Endodermal cell (in vitro differentiated cells): ENCODE measurements around the gene RAB33A. TPM values are rescaled to one million over a fixed set of nuclear protein-coding genes. Genes with fewer than 3 reads are reported as not detected.
"Not testable (repeated sequence)": the region's sequence is repeated elsewhere in the genome, so short reads cannot be mapped to it uniquely, and the experiment has no call there.

ENCODE experiments used
- DNase-seq: peaks from one replicate; pipeline ENCODE4 v3.0.0-alpha.2; 2017
- H3K27ac ChIP-seq: 2 replicates; pipeline ENCODE4 v1.5.1; 2013; ENCODE audit warnings: mild to moderate bottlenecking, low read depth, low read length, moderate library complexity
- H3K27me3 ChIP-seq: 2 replicates; pipeline ENCODE4 v1.6.1; 2013; ENCODE audit warnings: mild to moderate bottlenecking, low read length, moderate library complexity; ENCODE audit not compliant: insufficient read depth, control insufficient read depth, poor library complexity, severe bottlenecking
- H3K36me3 ChIP-seq: 2 replicates; pipeline ENCODE4 v1.7.0; 2013; ENCODE audit warnings: mild to moderate bottlenecking, low read length, moderate library complexity; ENCODE audit not compliant: control insufficient read depth, insufficient read depth
- H3K4me1 ChIP-seq: one replicate; pipeline ENCODE4 v1.7.0; 2013; ENCODE audit warnings: low read length; ENCODE audit not compliant: control insufficient read depth, insufficient read depth
- H3K4me3 ChIP-seq: 2 replicates; pipeline ENCODE4 v1.5.1; 2013; ENCODE audit warnings: mild to moderate bottlenecking, low read length, moderate library complexity
- H3K9ac ChIP-seq: 2 replicates; pipeline ENCODE4 v1.6.1; 2013; ENCODE audit warnings: mild to moderate bottlenecking, low read length, moderate library complexity; ENCODE audit not compliant: poor library complexity, severe bottlenecking; ENCODE audit errors: extremely low read depth
- H3K9me3 ChIP-seq: 2 replicates; pipeline ENCODE4 v1.6.1; 2013; ENCODE audit warnings: mild to moderate bottlenecking, low read length, moderate library complexity; ENCODE audit not compliant: control insufficient read depth
- H3K27ac Mint-ChIP-seq: 2 replicates; pipeline ENCODE4 v1.8.0; 2020; ENCODE audit warnings: mixed read lengths
- H3K27me3 Mint-ChIP-seq: 2 replicates; pipeline ENCODE4 v1.8.0; 2021; ENCODE audit warnings: mild to moderate bottlenecking, mixed read lengths; ENCODE audit not compliant: insufficient read depth
- H3K36me3 Mint-ChIP-seq: 2 replicates; pipeline ENCODE4 v1.8.0; 2020; ENCODE audit warnings: low read depth, mixed read lengths
- H3K4me1 Mint-ChIP-seq: 2 replicates; pipeline ENCODE4 v1.8.0; 2020; ENCODE audit warnings: mixed read lengths
- H3K4me3 Mint-ChIP-seq: 2 replicates; pipeline ENCODE4 v1.8.0; 2020; ENCODE audit warnings: mild to moderate bottlenecking, moderate library complexity, mixed read lengths
- H3K9me3 Mint-ChIP-seq: 2 replicates; pipeline ENCODE4 v1.8.0; 2020; ENCODE audit warnings: mild to moderate bottlenecking, mixed read lengths
- CTCF ChIP-seq: fragments of 200-600 bp; sonication (generic); conservative IDR thresholded peaks from 2 replicates; pipeline ENCODE4 v1.5.0; 2021; ENCODE audit warnings: antibody characterized with exemption, mild to moderate bottlenecking
- WGBS, 2 experiments: methylation state at CpG; one replicate each; pipeline versions ENCODE4 v1.1.5 to v1.1.7; 2013; ENCODE audit warnings: missing lambda C conversion rate in 2 of 2, mixed read lengths in 1 of 2; ENCODE audit not compliant: insufficient coverage in 1 of 2, insufficient read length in 1 of 2; 5-methylcytosine and 5-hydroxymethylcytosine counted together
- total RNA-seq, 2 donors: library from RNA; stranded (reverse); fragmentation: NEBNext Ultra II Directional in 1 of 2; extraction: Animal tissue kit (Norgen Biotek cat#: 25700) in 1 of 2; gene quantifications; 2 replicates in 1 of 2; 3 replicates in 1 of 2; pipeline ENCODE4 v1.2.1, GENCODE V29; 2021

Gene RAB33A
- total RNA-seq, 2 donors from 2014 or later: not detected

GRCh38 chrX:130224810-130225209 is 53.0 kb downstream of the RAB33A start:
- H3K9ac ChIP-seq: no peak overlapping the region
- H3K36me3 ChIP-seq: peaks cover 47% of the 10 kb centered on the region
- peaks cover 33% of the 10 kb centered on the region for H3K36me3 Mint-ChIP-seq
- no peak overlapping the region for H3K27ac Mint-ChIP-seq
- DNase-seq: no peak
- no peaks in the 10 kb centered on the region for H3K9me3 ChIP-seq
- no peaks in the 10 kb centered on the region for H3K27me3 ChIP-seq
- no peak overlapping the region for H3K27ac ChIP-seq
- no peaks in the 10 kb centered on the region for H3K27me3 Mint-ChIP-seq
- no peak for TF ChIP-seq CTCF
- peaks cover 9% of the 10 kb centered on the region for H3K9me3 Mint-ChIP-seq
- no peak overlapping the region for H3K4me3 Mint-ChIP-seq
- 95% methylated on average over 2 of the region's 2 CpGs; no CpG with 5 or more reads in 1 of the 2 experiments for whole genome bisulfite sequencing, 2 experiments
- no peak overlapping the region for H3K4me3 ChIP-seq
- no peaks in the 10 kb centered on the region for H3K4me1 Mint-ChIP-seq
- H3K4me1 ChIP-seq: no peaks in the 10 kb centered on the region

DNA sequence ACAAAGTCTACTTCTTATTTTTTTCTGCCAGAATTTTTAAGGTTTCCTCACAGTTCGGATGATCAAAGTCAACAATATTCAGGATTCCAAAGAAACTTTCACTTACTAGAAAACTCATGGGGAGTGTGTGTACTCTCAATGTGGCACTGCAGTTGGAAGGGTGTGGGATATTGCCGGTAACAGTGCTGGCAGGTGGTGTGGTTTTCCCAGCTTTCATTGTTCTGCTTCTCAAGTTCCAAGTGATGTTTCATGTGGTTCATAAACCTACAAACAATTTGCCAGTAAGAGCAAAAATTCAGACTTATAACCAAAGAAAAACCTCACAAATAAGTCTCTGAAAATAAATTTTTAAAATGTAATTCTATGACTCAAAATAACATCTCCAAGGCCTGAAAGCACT is 57.1 kb downstream of the RAB33A start:
- Mint-ChIP-seq H3K36me3 (peaks cover 54% of the 10 kb centered on the region), H3K4me3 (no peak overlapping the region), H3K27ac (no peak overlapping the region), H3K27me3 (no peaks in the 10 kb centered on the region), H3K9me3 (peaks cover 21% of the 10 kb centered on the region), H3K4me1 (no peaks in the 10 kb centered on the region)
- Histone ChIP-seq H3K4me1 (no peaks in the 10 kb centered on the region), H3K27ac (no peak overlapping the region), H3K36me3 (peaks cover 48% of the 10 kb centered on the region), H3K27me3 (no peaks in the 10 kb centered on the region), H3K9me3 (no peaks in the 10 kb centered on the region), H3K4me3 (no peak overlapping the region), H3K9ac (no peak overlapping the region)
- DNase-seq: no peak
- 100% methylated on average over 1 of the region's 2 CpGs; no CpG with 5 or more reads in 1 of the 2 experiments for WGBS, 2 experiments
- no peak for TF ChIP-seq CTCF

- not testable (repeated sequence) for H3K9me3 ChIP-seq, H3K27ac Mint-ChIP-seq, H3K4me1 Mint-ChIP-seq, DNase-seq, H3K27me3 ChIP-seq, H3K4me1 ChIP-seq, H3K4me3 ChIP-seq, H3K4me3 Mint-ChIP-seq, H3K27me3 Mint-ChIP-seq, H3K9ac ChIP-seq, H3K27ac ChIP-seq
- 100% methylated on average over 1 to 2 of the region's 4 CpGs for WGBS, 2 experiments
- peaks cover 47% of the 10 kb centered on the region for H3K36me3 Mint-ChIP-seq
- peaks cover 22% of the 10 kb centered on the region for H3K9me3 Mint-ChIP-seq
- peaks cover 38% of the 10 kb centered on the region for H3K36me3 ChIP-seq
Observed at GRCh38 chrX:130231184-130231583, 59.4 kb downstream of the RAB33A start.

Other genes with a start within 250 kb of the RAB33A start
- gene BCORL1, start 189.3 kb upstream of the RAB33A start, total RNA-seq: 10 to 100 TPM; 24.5 to 29.9 TPM
- gene ELF4, start 61.5 kb upstream of the RAB33A start, total RNA-seq: 1 to 10 TPM; 2.8 to 3.8 TPM
- 10 to 100 TPM; 53.7 to 58.7 TPM for gene AIFM1, start 6.1 kb upstream of the RAB33A start, total RNA-seq
- gene ZNF280C, start 96.9 kb downstream of the RAB33A start, total RNA-seq: 10 to 100 TPM; 15.4 to 15.7 TPM
- gene SLC25A14, start 168.0 kb downstream of the RAB33A start, total RNA-seq: 10 to 100 TPM; 14.1 to 16.4 TPM
- not detected for gene GPR119, start 213.7 kb downstream of the RAB33A start, total RNA-seq
- gene RBMX2, start 230.0 kb downstream of the RAB33A start, total RNA-seq: 10 to 100 TPM; 28.3 to 33.1 TPM